ENCODE measurements around the gene TVP23A. TPM values are rescaled to one million over a fixed set of nuclear protein-coding genes. Genes with fewer than 3 reads are reported as not detected.

The TVP23A gene
- total RNA-seq, 4 donors from 2014 or later, result not detected

DNA sequence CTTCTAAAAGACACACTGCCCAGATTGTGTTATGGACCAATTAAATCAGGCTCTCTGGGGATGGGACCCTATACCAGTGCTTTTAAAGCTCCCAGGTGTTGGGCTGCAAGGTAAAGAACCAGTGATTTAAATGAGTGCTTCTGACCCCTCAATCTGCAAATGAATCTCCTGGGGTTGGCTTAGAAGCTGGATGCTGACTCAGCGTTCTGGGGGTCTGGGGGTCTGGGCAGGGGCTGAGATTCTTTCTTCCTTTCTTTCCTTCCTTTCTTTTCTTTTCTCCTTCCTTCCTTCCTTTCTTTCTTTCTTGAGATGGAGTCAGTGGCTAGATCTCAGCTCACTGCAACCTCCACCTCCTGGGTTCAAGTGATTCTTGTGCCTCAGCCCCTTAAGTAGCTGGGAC lies 2.0 kb upstream of the TVP23A start:
- H3K27me3 ChIP-seq, result no peaks in the 10 kb centered on the region
- ATAC-seq, result no peak
- TF ChIP-seq, protein P1, sequence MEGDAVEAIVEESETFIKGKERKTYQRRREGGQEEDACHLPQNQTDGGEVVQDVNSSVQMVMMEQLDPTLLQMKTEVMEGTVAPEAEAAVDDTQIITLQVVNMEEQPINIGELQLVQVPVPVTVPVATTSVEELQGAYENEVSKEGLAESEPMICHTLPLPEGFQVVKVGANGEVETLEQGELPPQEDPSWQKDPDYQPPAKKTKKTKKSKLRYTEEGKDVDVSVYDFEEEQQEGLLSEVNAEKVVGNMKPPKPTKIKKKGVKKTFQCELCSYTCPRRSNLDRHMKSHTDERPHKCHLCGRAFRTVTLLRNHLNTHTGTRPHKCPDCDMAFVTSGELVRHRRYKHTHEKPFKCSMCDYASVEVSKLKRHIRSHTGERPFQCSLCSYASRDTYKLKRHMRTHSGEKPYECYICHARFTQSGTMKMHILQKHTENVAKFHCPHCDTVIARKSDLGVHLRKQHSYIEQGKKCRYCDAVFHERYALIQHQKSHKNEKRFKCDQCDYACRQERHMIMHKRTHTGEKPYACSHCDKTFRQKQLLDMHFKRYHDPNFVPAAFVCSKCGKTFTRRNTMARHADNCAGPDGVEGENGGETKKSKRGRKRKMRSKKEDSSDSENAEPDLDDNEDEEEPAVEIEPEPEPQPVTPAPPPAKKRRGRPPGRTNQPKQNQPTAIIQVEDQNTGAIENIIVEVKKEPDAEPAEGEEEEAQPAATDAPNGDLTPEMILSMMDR (IDR thresholded peaks at IDR 0.05 in 4 of 5, conservative IDR thresholded peaks at IDR 0.05 in 1 of 5), result no peak
- no peak for TF ChIP-seq POLR2A (IDR thresholded peaks at IDR 0.05)
- no peaks in the 10 kb centered on the region for H3K4me1 ChIP-seq
- no peak overlapping the region for H3K4me3 ChIP-seq
- no peaks in the 10 kb centered on the region for H3K9me3 ChIP-seq
- H3K27ac ChIP-seq, result no peak overlapping the region
- in situ Hi-C loops (cut with MboI; ENCODE audit: low sequenced_read_pairs in 4 of 4) (no loop called here), intact Hi-C loops (cut with DNase I; ENCODE audit: low total_unique reads) (no loop called here)
- DNase-seq, result no peak
- no peaks in the 10 kb centered on the region for H3K36me3 ChIP-seq

DNA sequence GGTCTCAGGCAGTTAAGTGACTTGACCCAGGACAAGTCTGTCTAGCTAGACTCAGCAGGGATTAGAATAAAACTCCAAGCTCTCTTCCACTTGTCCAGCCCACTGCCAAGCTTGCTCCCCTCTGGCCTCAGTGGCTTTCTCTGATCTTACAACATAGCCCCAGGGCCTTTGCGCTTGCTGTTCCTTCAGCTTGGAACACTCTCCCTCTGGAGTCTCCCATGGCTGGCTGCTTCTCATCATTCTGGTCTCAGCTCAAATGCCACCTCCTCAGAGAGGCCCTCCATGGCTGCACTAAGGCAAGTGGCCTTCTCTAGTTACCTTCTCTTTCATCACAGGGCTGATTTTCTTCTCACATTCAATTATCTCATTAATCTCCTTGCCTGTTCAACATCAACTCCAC lies 1.1 kb downstream of the TVP23A start:
- DNase-seq (no peak), ATAC-seq (no peak)
- in situ Hi-C loops (cut with MboI; ENCODE audit: low sequenced_read_pairs in 4 of 4), result no loop called here
- intact Hi-C loops (cut with DNase I; ENCODE audit: low total_unique reads), result no loop called here
- TF ChIP-seq, protein P1 (IDR thresholded peaks at IDR 0.05 in 4 of 5, conservative IDR thresholded peaks at IDR 0.05 in 1 of 5), result no peak
- TF ChIP-seq POLR2A (IDR thresholded peaks at IDR 0.05), result no peak
- Histone ChIP-seq H3K4me1 (no peaks in the 10 kb centered on the region), H3K9me3 (no peaks in the 10 kb centered on the region), H3K36me3 (no peaks in the 10 kb centered on the region), H3K4me3 (no peak overlapping the region), H3K27ac (no peak overlapping the region), H3K27me3 (no peaks in the 10 kb centered on the region)

GRCh38 chr16:10813099-10813455 lies 5.5 kb downstream of the TVP23A start:
- Histone ChIP-seq H3K27me3 (no peaks in the 10 kb centered on the region), H3K36me3 (no peaks in the 10 kb centered on the region), H3K27ac (no peak overlapping the region), H3K9me3 (no peaks in the 10 kb centered on the region), H3K4me3 (no peak overlapping the region), H3K4me1 (no peaks in the 10 kb centered on the region)
- DNase-seq, result no peak
- ATAC-seq, result no peak
- intact Hi-C loops (cut with DNase I; ENCODE audit: low total_unique reads), result no loop called here
- in situ Hi-C loops (cut with MboI; ENCODE audit: low sequenced_read_pairs in 4 of 4), result no loop called here
- TF ChIP-seq, protein P1 (IDR thresholded peaks at IDR 0.05 in 4 of 5, conservative IDR thresholded peaks at IDR 0.05 in 1 of 5), result no peak
- TF ChIP-seq POLR2A (IDR thresholded peaks at IDR 0.05), result no peak

- no peak for TF ChIP-seq POLR2A (IDR thresholded peaks at IDR 0.05)
- TF ChIP-seq, protein P1 (IDR thresholded peaks at IDR 0.05 in 4 of 5, conservative IDR thresholded peaks at IDR 0.05 in 1 of 5), result no peak
- Histone ChIP-seq H3K36me3 (no peaks in the 10 kb centered on the region), H3K4me3 (no peak overlapping the region), H3K27me3 (no peaks in the 10 kb centered on the region), H3K27ac (no peak overlapping the region), H3K4me1 (no peaks in the 10 kb centered on the region), H3K9me3 (no peaks in the 10 kb centered on the region)
- ATAC-seq (no peak), DNase-seq (no peak)
- in situ Hi-C loops (cut with MboI; ENCODE audit: low sequenced_read_pairs in 4 of 4), result no loop called here
- intact Hi-C loops (cut with DNase I; ENCODE audit: low total_unique reads), result no loop called here
Observed at GRCh38 chr16:10812312-10813098, 6.1 kb downstream of the TVP23A start.

DNA sequence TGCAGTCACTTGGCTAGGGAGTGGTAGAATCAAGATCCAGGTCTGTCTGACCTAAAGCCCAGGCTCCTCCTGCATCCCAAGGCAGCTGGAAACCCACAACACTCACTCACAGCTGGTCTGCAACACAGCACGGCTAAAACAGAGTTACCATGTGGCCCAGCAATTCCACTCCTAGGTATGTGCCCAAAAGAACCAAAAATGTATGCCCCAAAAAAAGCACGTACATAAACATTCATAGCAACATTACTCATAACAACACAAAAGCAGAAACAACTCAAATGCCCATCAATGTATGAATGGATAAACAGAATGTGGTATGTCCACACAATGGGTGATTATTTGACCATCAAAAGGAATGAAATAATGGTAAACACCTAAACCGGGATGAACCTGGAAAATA lies 8.9 kb downstream of the TVP23A start:
- Histone ChIP-seq H3K27me3 (no peaks in the 10 kb centered on the region), H3K36me3 (no peaks in the 10 kb centered on the region), H3K27ac (no peak overlapping the region), H3K4me3 (no peak overlapping the region), H3K4me1 (no peaks in the 10 kb centered on the region), H3K9me3 (no peaks in the 10 kb centered on the region)
- no peak for ATAC-seq
- TF ChIP-seq, protein P1 (IDR thresholded peaks at IDR 0.05 in 4 of 5, conservative IDR thresholded peaks at IDR 0.05 in 1 of 5), result no peak
- TF ChIP-seq POLR2A (IDR thresholded peaks at IDR 0.05), result no peak
- in situ Hi-C loops (cut with MboI; ENCODE audit: low sequenced_read_pairs in 4 of 4), result no loop called here
- intact Hi-C loops (cut with DNase I; ENCODE audit: low total_unique reads), result no loop called here
- no peak for DNase-seq

Data from gastrocnemius medialis (tissue), 4 donors.